EH (cell line): ENCODE measurements around the gene CEP295NL.
"Not testable (repeated sequence)": the region's sequence is repeated elsewhere in the genome, so short reads cannot be mapped to it uniquely, and the experiment has no call there.

Source experiments
- DNase-seq: peaks from one replicate; pipeline ENCODE4 v3.0.0-alpha.2; 2015; ENCODE audit warnings: low read depth

Gene CEP295NL

GRCh38 chr17:78929908-78930775, 27.1 kb upstream of the CEP295NL start:
- DNase-seq, result no peak

GRCh38 chr17:78925662-78926555, 22.9 kb upstream of the CEP295NL start:
- peak; percentile 92 for DNase-seq

- peak; percentile 89 for DNase-seq
Measured at GRCh38 chr17:78925234-78925633, 22.2 kb upstream of the CEP295NL start, which contains the start of gene TIMP2. Gene TIMP2 (minus strand): TSS chr17:78925387. CDS start chr17:78925088, 299 bp downstream.

- peak; percentile 63 for DNase-seq
Measured at GRCh38 chr17:78924481-78925151, 21.6 kb upstream of the CEP295NL start.

GRCh38 chr17:78923660-78924453, 20.9 kb upstream of the CEP295NL start:
- DNase-seq, result no peak

GRCh38 chr17:78922816-78923498, 20.0 kb upstream of the CEP295NL start:
- DNase-seq, result no peak

GRCh38 chr17:78921437-78921971, 18.5 kb upstream of the CEP295NL start:
- no peak for DNase-seq

GRCh38 chr17:78920528-78920927, 17.5 kb upstream of the CEP295NL start:
- DNase-seq, result no peak

- DNase-seq, result no peak
Measured at GRCh38 chr17:78919861-78920450, 17.0 kb upstream of the CEP295NL start.

- no peak for DNase-seq
Measured at GRCh38 chr17:78918979-78919378, 16.0 kb upstream of the CEP295NL start.

- no peak for DNase-seq
Measured at GRCh38 chr17:78917451-78918275, 14.7 kb upstream of the CEP295NL start.

- peak; percentile 61 for DNase-seq
Measured at GRCh38 chr17:78915872-78916632, 13.1 kb upstream of the CEP295NL start.

- DNase-seq, result no peak
Measured at GRCh38 chr17:78913115-78913514, 10.1 kb upstream of the CEP295NL start.

GRCh38 chr17:78912082-78912481, 9.1 kb upstream of the CEP295NL start:
- no peak for DNase-seq

GRCh38 chr17:78911543-78911942, 8.5 kb upstream of the CEP295NL start:
- not testable (repeated sequence) for DNase-seq

- DNase-seq, result no peak
Measured at GRCh38 chr17:78910497-78911284, 7.7 kb upstream of the CEP295NL start.

GRCh38 chr17:78908426-78908825, 5.4 kb upstream of the CEP295NL start:
- no peak for DNase-seq

- DNase-seq, result no peak
Measured at GRCh38 chr17:78905541-78905940, 2.5 kb upstream of the CEP295NL start.
